Kidney epithelial cell (primary cell): ENCODE measurements around the gene P3H4. TPM values are rescaled to one million over a fixed set of nuclear protein-coding genes. Genes with fewer than 3 reads are reported as not detected.
A peak's percentile ranks its signal among the peaks of the same experiment; 100 is the strongest.
"Not testable (repeated sequence)": the region's sequence is repeated elsewhere in the genome, so short reads cannot be mapped to it uniquely, and the experiment has no call there.

Experiments used
- DNase-seq: peaks from one replicate; pipeline ENCODE4 v3.0.0-alpha.2; 2010; ENCODE audit warnings: low read depth
- H3K27me3 ChIP-seq: 2 replicates; pipeline ENCODE4 v1.6.0; 2011; ENCODE audit warnings: low read length; ENCODE audit not compliant: control insufficient read depth, insufficient read depth
- H3K36me3 ChIP-seq: 2 replicates; pipeline ENCODE4 v1.5.1; 2011; ENCODE audit warnings: low read length; ENCODE audit not compliant: control insufficient read depth, insufficient read depth
- H3K4me3 ChIP-seq: 2 replicates; pipeline ENCODE4 v1.5.1; 2011; ENCODE audit warnings: low read depth, mild to moderate bottlenecking, control low read depth, low read length
- CTCF ChIP-seq: IDR thresholded peaks from 2 replicates; pipeline ENCODE4 v1.5.1; 2011; ENCODE audit warnings: mild to moderate bottlenecking, moderate library complexity, low read length, control low read depth, inconsistent platforms; ENCODE audit not compliant: insufficient read depth, poor library complexity, severe bottlenecking
- total RNA-seq: library from RNA; depleted of rRNA; stranded (reverse); fragments of >200 nt; gene quantifications from 2 replicates; pipeline ENCODE4 v1.2.3, GENCODE V29; 2015

P3H4 gene
- total RNA-seq, 1 donor from 2014 or later = 50.5 TPM

- Histone ChIP-seq H3K4me3 (no peak within 1 kb of the TSS), H3K27me3 (no peaks in the 10 kb centered on the region), H3K36me3 (no peaks in the 10 kb centered on the region)
- DNase-seq = no peak
- no peak for TF ChIP-seq CTCF
Observed at GRCh38 chr17:41837761-41838538, 26.2 kb upstream of the P3H4 start, which contains the start of gene KLHL10. TSS of gene KLHL10 (plus strand) at chr17:41837825. CDS start at chr17:41837933, 108 bp downstream.

GRCh38 chr17:41836550-41837196, 24.9 kb upstream of the P3H4 start:
- DNase-seq = no peak
- no peak for TF ChIP-seq CTCF
- Histone ChIP-seq H3K4me3 (peak overlapping the region; percentile 81), H3K36me3 (no peaks in the 10 kb centered on the region), H3K27me3 (no peaks in the 10 kb centered on the region)

- no peak for TF ChIP-seq CTCF
- Histone ChIP-seq H3K36me3 (peaks cover 1% of the 10 kb centered on the region), H3K4me3 (peak within 1 kb of the TSS; percentile 81), H3K27me3 (no peaks in the 10 kb centered on the region)
- DNase-seq = no peak
Observed at GRCh38 chr17:41835800-41836549, 24.2 kb upstream of the P3H4 start, which contains the start of gene NT5C3B. TSS of gene NT5C3B (minus strand) at chr17:41836232. CDS start at chr17:41836193, 39 bp downstream.

- peaks cover 2% of the 10 kb centered on the region for H3K36me3 ChIP-seq
- no peak for DNase-seq
- no peak for TF ChIP-seq CTCF
- peak overlapping the region; percentile 81 for H3K4me3 ChIP-seq
- no peaks in the 10 kb centered on the region for H3K27me3 ChIP-seq
Observed at GRCh38 chr17:41835214-41835799, 23.6 kb upstream of the P3H4 start.

- not testable (repeated sequence) for H3K36me3 ChIP-seq, DNase-seq
Observed at GRCh38 chr17:41829961-41830360, 18.2 kb upstream of the P3H4 start.

More at GRCh38 chr17:41829961-41830360, 18.2 kb upstream of the P3H4 start:
- H3K27me3 ChIP-seq, H3K4me3 ChIP-seq: not testable (repeated sequence)
